ENCODE data around the gene PEX1. TPM values are rescaled to one million over a fixed set of nuclear protein-coding genes. Genes with fewer than 3 reads are reported as not detected.
A peak's percentile ranks its signal among the peaks of the same experiment; 100 is the strongest.

PEX1 gene
- 18.2 and 21.8 TPM in 2 replicates for total RNA-seq

- Mint-ChIP-seq H3K4me3 (peak within 1 kb of the TSS; percentile 89), H3K27ac (peak within 1 kb of the TSS; percentile 93), H3K36me3 (ENCODE audit: low read depth) (peaks cover 45% of the 10 kb centered on the region), H3K4me1 (peaks cover 24% of the 10 kb centered on the region), H3K27me3 (no peaks in the 10 kb centered on the region), H3K9me3 (no peaks in the 10 kb centered on the region)
- DNase-seq (peak; percentile 80), ATAC-seq (ENCODE audit: low read depth) (peak; percentile 92)
- CTCF ChIA-PET, result interaction anchor here (0.7 to 3.1 kb wide), 6 partner anchors 8 to 589 kb away, joined by 3 to 21 read pairs (median 4); partner anchors contain the start of genes GATAD1 and SAMD9
- intact Hi-C loops (cut with micrococcal nuclease), result loop anchor here (1.0 to 5.0 kb wide), 14 partner anchors 62 to 1984 kb away; partner anchors contain the start of genes AKAP9, ANKIB1, CYP51A1 and FAM133B
- POLR2A ChIA-PET, result interaction anchor here (0.6 to 2.3 kb wide), 18 partner anchors 8 to 703 kb away, joined by 3 to 41 read pairs (median 4); partner anchors contain the start of genes ANKIB1, CYP51A1, FAM133B and GATAD1
- no peak for TF ChIP-seq CTCF (IDR thresholded peaks at IDR 0.05)
Measured at GRCh38 chr7:92528188-92528957, at the start of gene PEX1, which contains the start of gene RBM48. Gene PEX1, minus strand, starts transcription at chr7:92528520. Its CDS starts 85 bp downstream, at chr7:92528435. Gene RBM48, plus strand, starts transcription at chr7:92528795. Its CDS starts 19 bp downstream, at chr7:92528814.

GRCh38 chr7:92576296-92576695, 48.0 kb upstream of the PEX1 start:
- Mint-ChIP-seq H3K27me3 (no peaks in the 10 kb centered on the region), H3K4me1 (no peaks in the 10 kb centered on the region), H3K27ac (no peak overlapping the region), H3K4me3 (no peak overlapping the region), H3K36me3 (ENCODE audit: low read depth) (peaks cover 71% of the 10 kb centered on the region), H3K9me3 (no peaks in the 10 kb centered on the region)
- intact Hi-C loops (cut with micrococcal nuclease), result no loop called here
- DNase-seq (no peak), ATAC-seq (ENCODE audit: low read depth) (no peak)
- no peak for TF ChIP-seq CTCF (IDR thresholded peaks at IDR 0.05)
- CTCF ChIA-PET, result no interaction called here
- POLR2A ChIA-PET, result no interaction called here

DNA sequence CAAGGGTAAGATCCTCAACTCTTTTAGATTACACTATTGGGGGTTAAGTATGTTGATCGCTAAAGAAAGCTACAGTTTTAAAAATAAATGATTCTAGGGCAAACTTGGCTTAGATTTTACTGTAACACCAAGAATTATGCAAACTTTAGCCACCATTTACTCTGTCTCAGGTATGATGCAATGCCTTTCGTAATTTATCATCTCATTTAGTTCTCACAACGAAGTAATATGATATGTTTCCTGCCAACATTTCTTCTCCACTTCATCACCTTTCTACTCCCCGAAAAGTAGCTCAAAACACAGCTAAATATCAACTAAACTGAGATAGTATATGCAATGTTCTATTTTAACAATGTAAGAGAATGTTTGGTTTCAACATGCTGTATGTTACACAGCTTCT, 40.8 kb upstream of the PEX1 start:
- CTCF ChIA-PET, result no interaction called here
- no peak for TF ChIP-seq CTCF (IDR thresholded peaks at IDR 0.05)
- intact Hi-C loops (cut with micrococcal nuclease), result no loop called here
- no peak for DNase-seq
- peaks cover 70% of the 10 kb centered on the region for H3K36me3 Mint-ChIP-seq (ENCODE audit: low read depth)
- H3K4me3 Mint-ChIP-seq, result no peak overlapping the region
- H3K27ac Mint-ChIP-seq, result no peak overlapping the region
- H3K4me1 Mint-ChIP-seq, result no peaks in the 10 kb centered on the region
- ATAC-seq (ENCODE audit: low read depth), result no peak
- POLR2A ChIA-PET, result interaction anchor here (0.6 kb wide), 1 partner anchor 11 kb away, joined by 4 read pairs; no protein-coding TSS in a partner anchor
- no peaks in the 10 kb centered on the region for H3K9me3 Mint-ChIP-seq
- H3K27me3 Mint-ChIP-seq, result no peaks in the 10 kb centered on the region

GRCh38 chr7:92567460-92567859, 39.1 kb upstream of the PEX1 start:
- Mint-ChIP-seq H3K27ac (peak overlapping the region; percentile 16), H3K4me1 (no peaks in the 10 kb centered on the region), H3K9me3 (no peaks in the 10 kb centered on the region), H3K27me3 (no peaks in the 10 kb centered on the region), H3K4me3 (no peak overlapping the region), H3K36me3 (ENCODE audit: low read depth) (peaks cover 78% of the 10 kb centered on the region)
- CTCF ChIA-PET, result no interaction called here
- TF ChIP-seq CTCF (IDR thresholded peaks at IDR 0.05), result no peak
- DNase-seq, result no peak
- intact Hi-C loops (cut with micrococcal nuclease), result no loop called here
- no peak for ATAC-seq (ENCODE audit: low read depth)
- POLR2A ChIA-PET, result no interaction called here

DNA sequence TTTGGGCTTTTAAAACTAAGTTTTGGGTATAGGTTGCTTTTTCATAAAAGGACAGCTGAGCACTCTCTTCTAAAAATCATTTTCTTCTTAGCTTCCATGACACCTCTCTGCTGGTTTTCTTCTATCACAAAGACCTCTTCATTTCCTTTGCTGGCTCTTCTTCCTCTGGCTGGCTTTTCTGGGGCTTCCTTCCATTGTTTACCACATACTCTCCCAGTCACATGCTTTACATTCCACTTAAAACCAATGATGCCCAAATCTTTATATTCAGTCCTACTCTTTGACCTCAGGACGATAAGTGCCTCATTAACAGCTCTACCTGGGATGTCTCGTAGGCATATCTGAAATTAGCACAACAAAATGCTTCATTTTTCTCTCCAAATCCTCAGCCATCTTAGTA, 35.0 kb upstream of the PEX1 start:
- Mint-ChIP-seq H3K27me3 (no peaks in the 10 kb centered on the region), H3K9me3 (no peaks in the 10 kb centered on the region), H3K4me3 (no peak overlapping the region), H3K4me1 (no peaks in the 10 kb centered on the region), H3K36me3 (ENCODE audit: low read depth) (peaks cover 70% of the 10 kb centered on the region), H3K27ac (no peak overlapping the region)
- ChIA-PET CTCF (no interaction called here), POLR2A (no interaction called here)
- intact Hi-C loops (cut with micrococcal nuclease), result no loop called here
- no peak for ATAC-seq (ENCODE audit: low read depth)
- TF ChIP-seq CTCF (IDR thresholded peaks at IDR 0.05), result no peak
- DNase-seq, result no peak

Measured in activated B cell treated with CpG ODN at 0.5 μM for 24 hours (primary cell).